ENCODE results near the gene TAS2R9. TPM values are rescaled to one million over a fixed set of nuclear protein-coding genes. Genes with fewer than 3 reads are reported as not detected.

The TAS2R9 gene
- total RNA-seq (not detected), polyA plus RNA-seq (not detected), total RNA-seq (not detected)

DNA sequence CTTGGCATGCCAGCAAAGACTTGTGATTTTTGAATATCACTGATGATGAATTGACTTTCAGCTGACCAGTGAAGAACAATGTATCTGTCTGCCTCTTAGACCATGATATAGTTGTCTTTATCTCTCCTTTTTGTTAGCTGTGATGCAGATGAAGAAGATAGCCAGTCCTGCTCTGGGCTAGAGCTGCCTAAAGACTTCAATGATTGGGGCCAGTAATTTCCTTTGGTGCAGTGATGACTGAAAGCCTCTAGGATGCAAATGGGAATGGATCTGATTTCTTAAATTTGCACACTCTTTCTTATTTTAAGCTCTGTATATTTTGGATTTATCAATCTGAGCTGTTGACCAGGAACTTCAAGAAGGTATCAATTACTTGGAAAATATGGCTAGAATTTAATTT is at the start of gene TAS2R9:
TSS of gene TAS2R9 (minus strand) at position 101 of the 400 bp plus-strand sequence. CDS start at position 8, 93 bp downstream.
- intact Hi-C loops (cut with micrococcal nuclease), result no loop called here
- no peak for ATAC-seq
- POLR2A ChIA-PET, result no interaction called here
- DNase-seq, result no peak
- no peaks in the 10 kb centered on the region for H3K4me1 ChIP-seq (ENCODE audit: control insufficient read depth in 2 of 2, insufficient read depth in 2 of 2, low read length in 2 of 2)
- no peak within 1 kb of the TSS for H3K27ac ChIP-seq (ENCODE audit: low read depth, low read length)
- no peaks in the 10 kb centered on the region for H3K36me3 ChIP-seq (ENCODE audit: control insufficient read depth in 2 of 3, insufficient read depth in 3 of 3, low read length in 3 of 3)
- Mint-ChIP-seq H3K36me3 (no peaks in the 10 kb centered on the region), H3K4me1 (no peaks in the 10 kb centered on the region), H3K27me3 (peaks cover 27 to 39% (median 33%) of the 10 kb centered on the region in 5 donors), H3K9me3 (no peaks in the 10 kb centered on the region), H3K4me3 (no peak within 1 kb of the TSS), H3K27ac (no peak within 1 kb of the TSS)
- no peaks in the 10 kb centered on the region for H3K9me3 ChIP-seq (ENCODE audit: control insufficient read depth in 2 of 3, low read length in 3 of 3)
- CTCF ChIA-PET, result no interaction called here
- no peak within 1 kb of the TSS for H3K4me3 ChIP-seq (ENCODE audit: low read length)
- no peaks in the 10 kb centered on the region for H3K27me3 ChIP-seq (ENCODE audit: control insufficient read depth in 2 of 2, insufficient read depth in 2 of 2, low read length in 2 of 2)

DNA sequence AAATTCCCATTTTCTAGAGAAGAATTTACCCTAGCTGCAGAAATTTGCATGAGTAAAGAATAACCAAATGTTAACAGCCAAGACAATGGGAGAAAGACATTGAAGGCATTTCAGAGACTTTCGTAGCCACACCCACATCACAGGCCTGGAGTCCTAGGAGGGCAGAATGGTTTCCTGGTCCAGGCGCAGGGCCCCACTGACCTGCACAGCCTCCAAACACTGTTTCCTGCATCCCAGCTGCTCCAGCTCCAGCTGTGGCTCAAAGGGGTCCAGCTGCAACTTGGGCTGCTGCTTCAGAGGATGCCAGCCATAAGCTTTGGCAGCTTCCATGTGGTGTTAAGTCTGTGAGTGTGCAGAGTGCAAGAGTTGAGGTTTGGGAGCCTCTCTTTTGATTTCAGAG is 45.8 kb upstream of the TAS2R9 start:
- H3K9me3 Mint-ChIP-seq, result peaks cover 15 to 54% (median 36%) of the 10 kb centered on the region in 11 donors
- no peak for ATAC-seq
- no peak for DNase-seq

GRCh38 chr12:10853776-10854175 is 43.8 kb upstream of the TAS2R9 start:
- H3K9me3 ChIP-seq (ENCODE audit: control insufficient read depth in 2 of 3, low read length in 3 of 3), result peaks cover 0 to 31% (median 12%) of the 10 kb centered on the region in 3 experiments
- peaks cover 0 to 23% of the 10 kb centered on the region in 2 donors for H3K4me1 ChIP-seq (ENCODE audit: control insufficient read depth in 2 of 2, insufficient read depth in 2 of 2, low read length in 2 of 2)
- Mint-ChIP-seq H3K4me3 (no peak overlapping the region), H3K4me1 (peaks cover 26 to 57% (median 46%) of the 10 kb centered on the region in 7 donors), H3K36me3 (peaks cover 23 to 68% (median 49%) of the 10 kb centered on the region in 5 donors), H3K9me3 (peaks cover 3 to 33% (median 29%) of the 10 kb centered on the region in 11 donors), H3K27me3 (no peaks in the 10 kb centered on the region), H3K27ac (no peak overlapping the region)
- ChIA-PET POLR2A (no interaction called here), CTCF (no interaction called here)
- H3K36me3 ChIP-seq (ENCODE audit: control insufficient read depth in 2 of 3, insufficient read depth in 3 of 3, low read length in 3 of 3), result peaks cover 0 to 6% (median 0%) of the 10 kb centered on the region in 3 experiments
- DNase-seq (no peak), ATAC-seq (no peak)
- intact Hi-C loops (cut with micrococcal nuclease), result no loop called here
- H3K27ac ChIP-seq (ENCODE audit: low read depth, low read length), result no peak overlapping the region
- no peak overlapping the region for H3K4me3 ChIP-seq (ENCODE audit: low read length)
- no peaks in the 10 kb centered on the region for H3K27me3 ChIP-seq (ENCODE audit: control insufficient read depth in 2 of 2, insufficient read depth in 2 of 2, low read length in 2 of 2)

More for the DNA sequence above, 45.8 kb upstream of the TAS2R9 start:
- Mint-ChIP-seq H3K36me3 (peaks cover 41 to 76% (median 57%) of the 10 kb centered on the region in 5 donors), H3K4me1 (peaks cover 10 to 41% (median 30%) of the 10 kb centered on the region in 7 donors), H3K27me3 (no peaks in the 10 kb centered on the region), H3K4me3 (no peak overlapping the region), H3K27ac (no peak overlapping the region)
- Histone ChIP-seq H3K4me3 (ENCODE audit: low read length) (no peak overlapping the region), H3K4me1 (ENCODE audit: control insufficient read depth in 2 of 2, insufficient read depth in 2 of 2, low read length in 2 of 2) (peaks cover 0 to 11% of the 10 kb centered on the region in 2 donors), H3K27me3 (ENCODE audit: control insufficient read depth in 2 of 2, insufficient read depth in 2 of 2, low read length in 2 of 2) (no peaks in the 10 kb centered on the region), H3K27ac (ENCODE audit: low read depth, low read length) (no peak overlapping the region), H3K36me3 (ENCODE audit: control insufficient read depth in 2 of 3, insufficient read depth in 3 of 3, low read length in 3 of 3) (peaks cover 0 to 11% (median 0%) of the 10 kb centered on the region in 3 experiments), H3K9me3 (ENCODE audit: control insufficient read depth in 2 of 3, low read length in 3 of 3) (peaks cover 0 to 31% (median 12%) of the 10 kb centered on the region in 3 experiments)
- POLR2A ChIA-PET, result no interaction called here
- intact Hi-C loops (cut with micrococcal nuclease), result no loop called here
- CTCF ChIA-PET, result interaction anchor here (0.5 kb wide), 1 partner anchor 906 kb away, joined by 4 read pairs; no protein-coding TSS in a partner anchor

DNA sequence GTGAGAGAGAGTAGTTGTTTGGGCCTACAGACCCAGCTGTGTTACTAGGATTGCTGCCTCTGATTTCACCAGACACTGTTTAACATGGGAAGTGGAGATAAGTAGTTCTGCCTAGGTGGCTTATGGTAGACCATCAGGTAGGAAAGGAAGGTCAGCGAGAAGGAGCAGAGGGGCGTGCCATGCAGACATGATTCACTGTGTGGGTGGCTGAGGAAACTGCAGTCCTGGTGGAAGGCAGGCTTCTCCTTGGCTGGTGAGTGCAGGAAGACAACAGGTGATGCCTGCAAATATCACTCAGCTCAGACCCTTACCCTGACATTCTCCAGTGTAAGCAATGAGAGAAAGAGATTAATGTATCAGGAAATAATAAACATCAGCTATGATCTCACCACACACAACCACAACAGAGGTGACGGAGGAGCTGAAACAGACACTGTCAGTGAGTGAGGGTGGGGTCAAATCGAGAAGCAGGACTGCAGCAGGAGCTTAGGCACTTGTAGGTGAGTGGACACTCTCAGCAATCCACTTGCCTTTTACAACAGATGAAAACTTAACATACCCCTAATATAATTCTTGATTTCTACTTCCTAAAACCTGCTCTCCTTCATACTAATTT is 41.4 kb upstream of the TAS2R9 start:
- POLR2A ChIA-PET, result no interaction called here
- peak; percentile 42 for ATAC-seq

DNA sequence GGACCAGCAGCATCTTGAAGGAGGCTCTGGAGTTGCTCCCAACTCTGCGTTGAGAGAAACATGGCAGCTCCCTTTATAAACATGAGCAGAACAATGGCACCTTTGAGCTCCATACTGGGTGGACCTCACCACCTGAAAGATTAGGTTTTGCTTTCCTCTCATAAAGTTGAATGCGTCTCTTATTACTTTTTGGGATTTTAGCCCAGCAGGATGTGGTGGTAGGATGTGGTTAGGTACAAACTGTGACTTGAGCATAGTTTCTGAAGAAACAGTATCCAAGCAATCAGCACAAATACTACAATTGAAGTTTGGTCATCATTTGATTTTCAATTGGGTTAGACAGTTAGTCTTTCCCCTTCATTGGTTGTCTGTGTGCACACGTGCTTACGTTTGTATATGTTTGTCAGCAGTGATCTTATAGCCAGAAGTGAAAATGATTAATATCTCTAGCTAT is 39.5 kb upstream of the TAS2R9 start, which contains the start of gene PRR4:
TSS of gene PRR4 (minus strand) at position 51 of the 454 bp plus-strand sequence. CDS start at position 13, 38 bp downstream.
- DNase-seq, result peak in 5 of 9 donors; percentile 4 to 43 (median 27)
- intact Hi-C loops (cut with micrococcal nuclease), result no loop called here
- CTCF ChIA-PET, result interaction anchor here (0.6 to 0.7 kb wide), 2 partner anchors 179 to 345 kb away, joined by 3 read pairs; no protein-coding TSS in a partner anchor

More for the DNA sequence above, 41.4 kb upstream of the TAS2R9 start:
- no peak overlapping the region for H3K27ac ChIP-seq (ENCODE audit: low read depth, low read length)
- peaks cover 0 to 23% of the 10 kb centered on the region in 2 donors for H3K4me1 ChIP-seq (ENCODE audit: control insufficient read depth in 2 of 2, insufficient read depth in 2 of 2, low read length in 2 of 2)
- H3K27me3 Mint-ChIP-seq, result no peaks in the 10 kb centered on the region
- no peak overlapping the region for H3K4me3 Mint-ChIP-seq
- peak overlapping the region in 3 of 9 donors; percentile 11 to 62 (median 18) for H3K27ac Mint-ChIP-seq
- peaks cover 0 to 9% (median 4%) of the 10 kb centered on the region in 3 experiments for H3K9me3 ChIP-seq (ENCODE audit: control insufficient read depth in 2 of 3, low read length in 3 of 3)
- H3K9me3 Mint-ChIP-seq, result peaks cover 0 to 11% (median 8%) of the 10 kb centered on the region in 11 donors
- CTCF ChIA-PET, result no interaction called here
- no peaks in the 10 kb centered on the region for H3K27me3 ChIP-seq (ENCODE audit: control insufficient read depth in 2 of 2, insufficient read depth in 2 of 2, low read length in 2 of 2)
- H3K4me3 ChIP-seq (ENCODE audit: low read length), result no peak overlapping the region
- peaks cover 0 to 6% (median 0%) of the 10 kb centered on the region in 3 experiments for H3K36me3 ChIP-seq (ENCODE audit: control insufficient read depth in 2 of 3, insufficient read depth in 3 of 3, low read length in 3 of 3)
- intact Hi-C loops (cut with micrococcal nuclease), result no loop called here
- peaks cover 22 to 65% (median 49%) of the 10 kb centered on the region in 5 donors for H3K36me3 Mint-ChIP-seq
- no peak for DNase-seq
- peaks cover 32 to 57% (median 46%) of the 10 kb centered on the region in 7 donors for H3K4me1 Mint-ChIP-seq

DNA sequence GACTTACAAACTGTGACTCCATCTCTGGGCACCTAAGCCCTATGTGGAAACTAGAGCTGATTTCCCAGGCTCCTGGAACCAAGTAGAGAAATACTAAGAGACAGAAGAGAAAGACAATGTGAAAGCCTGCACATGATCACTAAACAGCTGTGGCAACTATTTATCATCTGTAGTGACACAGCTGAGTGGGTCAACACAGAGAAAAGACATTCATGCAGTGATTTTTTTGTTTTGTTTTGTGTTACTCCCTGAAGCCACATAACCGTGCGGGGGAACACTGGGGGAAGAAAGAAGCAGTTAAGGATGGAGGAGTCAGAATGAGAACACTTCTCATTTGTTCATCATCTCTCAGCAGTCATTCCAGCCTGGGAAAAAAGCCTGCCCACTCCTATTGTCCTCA is 37.8 kb upstream of the TAS2R9 start:
- DNase-seq (no peak), ATAC-seq (no peak)
- peaks cover 28 to 36% (median 34%) of the 10 kb centered on the region in 7 donors for H3K4me1 Mint-ChIP-seq
- no peak overlapping the region for H3K4me3 Mint-ChIP-seq
- POLR2A ChIA-PET, result no interaction called here
- CTCF ChIA-PET, result no interaction called here
- Histone ChIP-seq H3K36me3 (ENCODE audit: control insufficient read depth in 2 of 3, insufficient read depth in 3 of 3, low read length in 3 of 3) (peaks cover 0 to 6% (median 0%) of the 10 kb centered on the region in 3 experiments), H3K9me3 (ENCODE audit: control insufficient read depth in 2 of 3, low read length in 3 of 3) (no peaks in the 10 kb centered on the region), H3K27ac (ENCODE audit: low read depth, low read length) (no peak overlapping the region), H3K27me3 (ENCODE audit: control insufficient read depth in 2 of 2, insufficient read depth in 2 of 2, low read length in 2 of 2) (no peaks in the 10 kb centered on the region), H3K4me3 (ENCODE audit: low read length) (no peak overlapping the region), H3K4me1 (ENCODE audit: control insufficient read depth in 2 of 2, insufficient read depth in 2 of 2, low read length in 2 of 2) (peaks cover 0 to 23% of the 10 kb centered on the region in 2 donors)
- peaks cover 14 to 69% (median 50%) of the 10 kb centered on the region in 5 donors for H3K36me3 Mint-ChIP-seq
- H3K27me3 Mint-ChIP-seq, result no peaks in the 10 kb centered on the region
- peak overlapping the region in 1 of 9 donors; percentile 61 for H3K27ac Mint-ChIP-seq
- peaks cover 0 to 3% (median 0%) of the 10 kb centered on the region in 11 donors for H3K9me3 Mint-ChIP-seq
- intact Hi-C loops (cut with micrococcal nuclease), result no loop called here

More for the DNA sequence above, 39.5 kb upstream of the TAS2R9 start, which contains the start of gene PRR4:
- peaks cover 0 to 6% (median 0%) of the 10 kb centered on the region in 3 experiments for H3K36me3 ChIP-seq (ENCODE audit: control insufficient read depth in 2 of 3, insufficient read depth in 3 of 3, low read length in 3 of 3)
- no peaks in the 10 kb centered on the region for H3K27me3 Mint-ChIP-seq
- ATAC-seq, result peak; percentile 46
- H3K9me3 Mint-ChIP-seq, result peaks cover 0 to 3% (median 0%) of the 10 kb centered on the region in 11 donors
- peak within 1 kb of the TSS in 3 of 10 donors; percentile 7 to 21 (median 14) for H3K4me3 Mint-ChIP-seq
- no peak within 1 kb of the TSS for H3K4me3 ChIP-seq (ENCODE audit: low read length)
- H3K4me1 Mint-ChIP-seq, result peaks cover 32 to 49% (median 41%) of the 10 kb centered on the region in 7 donors
- peak within 1 kb of the TSS in 4 of 9 donors; percentile 7 to 75 (median 29) for H3K27ac Mint-ChIP-seq
- POLR2A ChIA-PET, result no interaction called here
- H3K4me1 ChIP-seq (ENCODE audit: control insufficient read depth in 2 of 2, insufficient read depth in 2 of 2, low read length in 2 of 2), result peaks cover 0 to 23% of the 10 kb centered on the region in 2 donors
- no peak within 1 kb of the TSS for H3K27ac ChIP-seq (ENCODE audit: low read depth, low read length)
- peaks cover 14 to 66% (median 48%) of the 10 kb centered on the region in 5 donors for H3K36me3 Mint-ChIP-seq
- no peaks in the 10 kb centered on the region for H3K9me3 ChIP-seq (ENCODE audit: control insufficient read depth in 2 of 3, low read length in 3 of 3)
- no peaks in the 10 kb centered on the region for H3K27me3 ChIP-seq (ENCODE audit: control insufficient read depth in 2 of 2, insufficient read depth in 2 of 2, low read length in 2 of 2)

All from naive thymus-derived CD4-positive, alpha-beta T cell (primary cell).